GM23338 (cell line): ENCODE data around the gene HSD3B7. TPM values are rescaled to one million over a fixed set of nuclear protein-coding genes. Genes with fewer than 3 reads are reported as not detected.

Source experiments
- ATAC-seq: fragments of 200-7000 bp; cut with Tn5 transposase; 3 replicates; pipeline ENCODE4 v1.9.1; 2020
- DNase-seq: peaks from one replicate; pipeline ENCODE4 v3.0.0-alpha.2; 2015; ENCODE audit warnings: low spot score
- H2AFZ ChIP-seq: fragments of 200-600 bp; sonication (generic); 2 replicates; pipeline ENCODE4 v1.8.0; 2016; ENCODE audit warnings: antibody characterized with exemption, mild to moderate bottlenecking, moderate library complexity
- H3F3A ChIP-seq: fragments of 200-600 bp; sonication (generic); replicated peaks from 2 replicates; pipeline ENCODE4 v1.8.0; 2017; ENCODE audit warnings: antibody characterized with exemption, mixed run types, low read depth
- H3K27ac ChIP-seq: fragments of 200-600 bp; sonication (generic); 2 replicates; pipeline ENCODE4 v1.6.1; 2016; ENCODE audit warnings: low read depth
- H3K27me3 ChIP-seq: fragments of 200-600 bp; sonication (generic); 2 replicates; pipeline ENCODE4 v1.8.0; 2016; ENCODE audit warnings: mild to moderate bottlenecking, mixed run types, moderate library complexity; ENCODE audit not compliant: insufficient read depth
- H3K36me3 ChIP-seq: fragments of 200-600 bp; sonication (generic); 2 replicates; pipeline ENCODE4 v1.8.0; 2016; ENCODE audit warnings: mild to moderate bottlenecking; ENCODE audit not compliant: insufficient read depth
- H3K4me1 ChIP-seq: fragments of 200-600 bp; sonication (generic); 2 replicates; pipeline ENCODE4 v1.8.0; 2016; ENCODE audit warnings: mild to moderate bottlenecking, moderate library complexity; ENCODE audit not compliant: insufficient read depth
- H3K4me2 ChIP-seq: fragments of 200-600 bp; sonication (generic); 2 replicates; pipeline ENCODE4 v1.7.1; 2017; ENCODE audit warnings: mixed run types
- H3K4me3 ChIP-seq: fragments of 200-600 bp; sonication (generic); 2 replicates; pipeline ENCODE4 v1.6.1; 2016; ENCODE audit warnings: mixed run types
- H3K79me2 ChIP-seq: fragments of 200-600 bp; sonication (generic); replicated peaks from 2 replicates; pipeline ENCODE4 v1.8.0; 2017; ENCODE audit warnings: mild to moderate bottlenecking; ENCODE audit not compliant: insufficient read depth
- H3K9me2 ChIP-seq: fragments of 200-600 bp; sonication (generic); 2 replicates; pipeline ENCODE4 v1.8.0; 2017; ENCODE audit not compliant: insufficient read depth
- H4K20me1 ChIP-seq: fragments of 200-600 bp; sonication (generic); replicated peaks from 2 replicates; pipeline ENCODE4 v1.8.0; 2017; ENCODE audit warnings: mild to moderate bottlenecking; ENCODE audit not compliant: insufficient read depth
- H3K27ac Mint-ChIP-seq: 2 replicates; pipeline ENCODE4 v1.8.0; 2020; ENCODE audit warnings: inconsistent platforms, mild to moderate bottlenecking, moderate library complexity, mixed read lengths
- H3K27me3 Mint-ChIP-seq: 3 replicates; pipeline ENCODE4 v1.8.0; 2022; ENCODE audit warnings: low read depth, mild to moderate bottlenecking, moderate library complexity, mixed read lengths, inconsistent platforms; ENCODE audit not compliant: insufficient read depth, poor library complexity
- H3K36me3 Mint-ChIP-seq: 3 replicates; pipeline ENCODE4 v1.8.0; 2021; ENCODE audit warnings: low read depth, mild to moderate bottlenecking, inconsistent platforms, moderate library complexity, mixed read lengths
- H3K4me1 Mint-ChIP-seq: 3 replicates; pipeline ENCODE4 v1.8.0; 2020; ENCODE audit warnings: mild to moderate bottlenecking, inconsistent platforms, mixed read lengths
- H3K4me3 Mint-ChIP-seq: 3 replicates; pipeline ENCODE4 v1.8.0; 2021; ENCODE audit warnings: moderate library complexity, mild to moderate bottlenecking, inconsistent platforms, mixed read lengths
- H3K9me3 Mint-ChIP-seq: 3 replicates; pipeline ENCODE4 v1.8.0; 2020; ENCODE audit warnings: moderate library complexity, mild to moderate bottlenecking, inconsistent platforms, mixed read lengths
- CTCF ChIP-seq, 2 experiments: fragments of 200-600 bp in 1 of 2; sonication (generic) in 1 of 2; conservative IDR thresholded peaks; 2 replicates each; pipeline versions ENCODE4 v1.5.1 to v1.6.1; 2016 to 2017; ENCODE audit warnings: antibody characterized with exemption in 2 of 2, low read depth in 2 of 2, mild to moderate bottlenecking in 2 of 2, moderate library complexity in 1 of 2
- ZNF462 ChIP-seq: fragments of 250-450 bp; sonication (Bioruptor Pico); IDR thresholded peaks from 2 replicates; pipeline ENCODE4 v1.5.0; 2020; ENCODE audit warnings: mild to moderate bottlenecking, moderate library complexity
- polyA plus RNA-seq: library from polyadenylated mRNA; unstranded; fragments of >200 nt; fragmentation: Nextera tagmentation; extraction: Ambion mirVana; gene quantifications from 2 replicates; pipeline ENCODE4 v1.2.1, GENCODE V29; 2016
- total RNA-seq: library from RNA; depleted of rRNA; stranded (reverse); fragments of >200 nt; shearing (Covaris generic); gene quantifications from 2 replicates; pipeline ENCODE4 v1.2.3, GENCODE V29; 2014

Gene HSD3B7
- total and polyA plus RNA-seq, 2 experiments from 2014 or later = 4.3 to 12.2 TPM

GRCh38 chr16:31009894-31010584, 25.0 kb downstream of the HSD3B7 start:
- Histone ChIP-seq H4K20me1 (0 out of 2 replicates have a peak, but pooled peaks cover 5% of the 10 kb centered on the region), H3K4me3 (peak overlapping the region; percentile 64), H3K27ac (no peak overlapping the region), H3F3A (no peaks in the 10 kb centered on the region), H3K79me2 (peaks cover 10% of the 10 kb centered on the region; the same call in 1 of the 2 replicates), H3K4me1 (no peaks in the 10 kb centered on the region; the same call in 1 of the 2 replicates), H3K27me3 (no peaks in the 10 kb centered on the region), H3K36me3 (no peaks in the 10 kb centered on the region; the same call in 1 of the 2 replicates), H3K4me2 (peak overlapping the region; percentile 84), H3K9me2 (no peaks in the 10 kb centered on the region), H2AFZ (no peak overlapping the region; the same call in 1 of the 2 replicates)
- no peak overlapping the region; the same call in 1 of the 2 replicates for H3K27ac Mint-ChIP-seq
- peak overlapping the region; percentile 76 for H3K4me3 Mint-ChIP-seq
- H3K9me3 Mint-ChIP-seq = no peaks in the 10 kb centered on the region; the same call in 1 of the 3 replicates
- ATAC-seq (peak; percentile 47), DNase-seq (peak; percentile 71)
- H3K36me3 Mint-ChIP-seq = no peaks in the 10 kb centered on the region; the same call in 2 of the 3 replicates
- peaks cover 20% of the 10 kb centered on the region for H3K4me1 Mint-ChIP-seq
- TF ChIP-seq ZNF462 (CRISPR knock-in tag) (no peak), CTCF (conservative IDR thresholded peaks at IDR 0.05; ENCODE audit: low read depth in 2 of 2) (peak; percentile 34 to 47)
- H3K27me3 Mint-ChIP-seq = peaks cover 34% of the 10 kb centered on the region
